Right lobe of liver (tissue), 4 donors: ENCODE measurements around the gene NDOR1.

Source experiments
- CTCF ChIP-seq, 4 donors: fragments of 200-600 bp in 3 of 4; fragments of 450-650 bp in 1 of 4; IDR thresholded peaks; one replicate each; pipeline versions ENCODE4 v1.5.1 to v1.8.0; 2016 to 2022; ENCODE audit warnings: antibody characterized with exemption in 4 of 4, mild to moderate bottlenecking in 2 of 4
- POLR2A ChIP-seq: fragments of 450-650 bp; IDR thresholded peaks from one replicate; pipeline ENCODE4 v1.6.1; 2017; ENCODE audit warnings: antibody characterized with exemption, mild to moderate bottlenecking
- donor health status: DM: no; HTN: no; CAD: no.
- donor health status: DM: no; HTN: no; CAD: no.
- donor health status: DM: no; HTN: yes; CAD: no.

GRCh38 chr9:137180491-137180890, 25.0 kb upstream of the NDOR1 start:
- no peak for TF ChIP-seq POLR2A
- TF ChIP-seq CTCF (IDR thresholded peaks at IDR 0.05), result no peak
